HCT116 (cell line): ENCODE data around the gene ZBED3. TPM values are rescaled to one million over a fixed set of nuclear protein-coding genes. Genes with fewer than 3 reads are reported as not detected.

ENCODE experiments used
- ATAC-seq: fragments of 200-7000 bp; cut with Tn5 transposase; 2 replicates; pipeline ENCODE4 v1.9.1; 2020; ENCODE audit warnings: mild to moderate bottlenecking, moderate library complexity
- BruUV-seq: library from RNA; stranded (reverse); fragments of 400-500 nt; replicated peaks from 2 replicates; lab custom pipeline; 2021; lab: Mats Ljungman, UMichigan
- CTCF ChIA-PET: fragments of 300-600 bp; sonication (Branson Sonifier 250); formaldehyde crosslinking; loops from one replicate; lab custom pipeline; 2021; ENCODE audit warnings: antibody characterized with exemption; lab: Charles Lee
- POLR2A ChIA-PET: fragments of 300-600, 350-600 bp; sonication (Branson Sonifier 250); formaldehyde crosslinking; loops from one replicate; lab custom pipeline; 2021; ENCODE audit warnings: antibody characterized with exemption; lab: Charles Lee
- RAD21 ChIA-PET, 2 experiments: fragments of 300-600 bp; sonication (Branson Sonifier 250); formaldehyde crosslinking; loops; one replicate each; lab custom pipeline; 2023; ENCODE audit warnings: low total read pairs in 2 of 2; ENCODE audit not compliant: uncharacterized antibody in 2 of 2, unreplicated experiment in 2 of 2, low non-redundant PET in 1 of 2; lab: Charles Lee
- DNase-seq: peaks from one replicate; pipeline ENCODE4 v3.0.0-alpha.2; 2010; ENCODE audit warnings: low read depth, low spot score
- H2AFZ ChIP-seq: fragments of 200-600 bp; shearing (Covaris generic), sonication (generic); 2 replicates; pipeline ENCODE4 v1.6.1; 2017; ENCODE audit warnings: low read depth, mixed run types, mixed read lengths, antibody characterized with exemption, low read length; ENCODE audit not compliant: poor library complexity, severe bottlenecking
- H3K27ac ChIP-seq: 2 replicates; pipeline ENCODE4 v1.5.1; 2012; ENCODE audit warnings: low read depth, low read length
- H3K27me3 ChIP-seq: fragments of 200-600 bp; sonication (generic); 2 replicates; pipeline ENCODE4 v1.6.1; 2016; ENCODE audit warnings: mixed run types, low read length, mixed read lengths; ENCODE audit not compliant: insufficient read depth
- H3K36me3 ChIP-seq, 2 experiments: fragments of 200-500 bp in 1 of 2; fragments of 200-600 bp in 1 of 2; sonication (Bioruptor generic) in 1 of 2; sonication (generic) in 1 of 2; 2 replicates each; pipeline versions ENCODE4 v1.5.1 to v1.6.1; 2014 to 2016; ENCODE audit warnings: low read length in 2 of 2, inconsistent platforms in 1 of 2, mixed read lengths in 1 of 2, mixed run types in 1 of 2; ENCODE audit not compliant: insufficient read depth in 2 of 2, control insufficient read depth in 1 of 2
- H3K4me1 ChIP-seq, 2 experiments: fragments of 200-600 bp in 1 of 2; sonication (generic) in 1 of 2; 2 replicates each; pipeline versions ENCODE4 v1.5.1 to v1.6.1; 2012 to 2017; ENCODE audit warnings: low read length in 2 of 2, inconsistent platforms in 1 of 2, mild to moderate bottlenecking in 1 of 2, mixed read lengths in 1 of 2, mixed run types in 1 of 2, moderate library complexity in 1 of 2; ENCODE audit not compliant: insufficient read depth in 2 of 2, control insufficient read depth in 1 of 2
- H3K4me2 ChIP-seq: fragments of 200-600 bp; sonication (generic); 2 replicates; pipeline ENCODE4 v1.6.1; 2017; ENCODE audit warnings: mixed run types, low read length, mixed read lengths
- H3K4me3 ChIP-seq, 2 experiments: fragments of 200-600 bp in 1 of 2; sonication (generic) in 1 of 2; replicated peaks in 1 of 2; 2 replicates each; pipeline ENCODE4 v1.5.1; 2011 to 2016; ENCODE audit warnings: low read length in 2 of 2, control low read depth in 1 of 2, low read depth in 1 of 2, mild to moderate bottlenecking in 1 of 2, mixed read lengths in 1 of 2, mixed run types in 1 of 2
- H3K79me2 ChIP-seq: fragments of 200-600 bp; sonication (generic); 2 replicates; pipeline ENCODE4 v1.6.1; 2017; ENCODE audit warnings: mild to moderate bottlenecking, mixed run types, low read length, moderate library complexity, mixed read lengths; ENCODE audit not compliant: insufficient read depth
- H3K9ac ChIP-seq: fragments of 200-600 bp; sonication (generic); 2 replicates; pipeline ENCODE4 v1.6.1; 2016; ENCODE audit warnings: low read length, mixed read lengths
- H3K9me2 ChIP-seq: fragments of 200-600 bp; sonication (generic), shearing (Covaris generic); 2 replicates; pipeline ENCODE4 v1.6.1; 2017; ENCODE audit warnings: mixed run types, mild to moderate bottlenecking, moderate library complexity; ENCODE audit not compliant: insufficient read depth
- H3K9me3 ChIP-seq, 2 experiments: fragments of 200-500 bp in 1 of 2; fragments of 200-600 bp in 1 of 2; sonication (Bioruptor generic) in 1 of 2; sonication (generic) in 1 of 2; 2 replicates each; pipeline ENCODE4 v1.6.1; 2014 to 2017; ENCODE audit warnings: low read length in 2 of 2, mixed read lengths in 2 of 2, inconsistent platforms in 1 of 2, low read depth in 1 of 2, mild to moderate bottlenecking in 1 of 2, mixed run types in 1 of 2, moderate library complexity in 1 of 2; ENCODE audit not compliant: control insufficient read depth in 1 of 2, insufficient read depth in 1 of 2
- H4K20me1 ChIP-seq: fragments of 200-600 bp; sonication (generic), shearing (Covaris generic); 2 replicates; pipeline ENCODE4 v1.6.1; 2017; ENCODE audit warnings: mixed run types, mild to moderate bottlenecking, moderate library complexity; ENCODE audit not compliant: insufficient read depth
- CBX3 ChIP-seq: IDR thresholded peaks from 2 replicates; pipeline ENCODE4 v1.6.1; 2012; ENCODE audit warnings: low read depth
- EGR1 ChIP-seq: IDR thresholded peaks from 2 replicates; pipeline ENCODE4 v1.6.1; 2012; ENCODE audit warnings: low read depth
- EZH2 ChIP-seq: fragments of 200-600 bp; sonication (generic); IDR thresholded peaks from 2 replicates; pipeline ENCODE4 v1.6.1; 2017; ENCODE audit warnings: antibody characterized with exemption, mixed run types
- EZH2phosphoT487 ChIP-seq: fragments of 200-600 bp; IDR thresholded peaks from 2 replicates; pipeline ENCODE4 v1.6.1; 2018; ENCODE audit warnings: antibody characterized with exemption, borderline replicate concordance
- JUND ChIP-seq: IDR thresholded peaks from 2 replicates; pipeline ENCODE4 v1.6.1; 2012
- MAX ChIP-seq: IDR thresholded peaks from 2 replicates; pipeline ENCODE4 v1.6.1; 2012
- POLR2A ChIP-seq: IDR thresholded peaks from 2 replicates; pipeline ENCODE4 v1.7.0; 2011; ENCODE audit warnings: borderline replicate concordance; ENCODE audit not compliant: insufficient read depth, insufficient read length; ENCODE audit errors: extremely low read depth
- POLR2AphosphoS5 ChIP-seq: IDR thresholded peaks from 2 replicates; pipeline ENCODE4 v1.6.1; 2011; ENCODE audit warnings: mild to moderate bottlenecking, low read depth, low read length, moderate library complexity
- RAD21 ChIP-seq: IDR thresholded peaks from 2 replicates; pipeline ENCODE4 v1.6.1; 2012; ENCODE audit warnings: low read depth, mild to moderate bottlenecking
- SIN3A ChIP-seq: IDR thresholded peaks from 2 replicates; pipeline ENCODE4 v1.6.1; 2012; ENCODE audit warnings: low read depth
- SP1 ChIP-seq: IDR thresholded peaks from 2 replicates; pipeline ENCODE4 v1.6.1; 2012; ENCODE audit warnings: low read depth
- SRF ChIP-seq: IDR thresholded peaks from 2 replicates; pipeline ENCODE4 v1.6.1; 2012; ENCODE audit warnings: low read depth
- YY1 ChIP-seq: IDR thresholded peaks from 2 replicates; pipeline ENCODE4 v1.6.1; 2011; ENCODE audit warnings: low read length, low read depth, moderate library complexity, mild to moderate bottlenecking; ENCODE audit not compliant: insufficient replicate concordance; ENCODE audit errors: extremely low read depth
- intact Hi-C: fragments of 100-400 bp; cut with micrococcal nuclease; formaldehyde crosslinking; loops from 2 replicates; pipeline ENCODE4 v1.10.0; 2022
- total RNA-seq: library from RNA; stranded (reverse); gene quantifications from one replicate; pipeline ENCODE4 v1.2.1, GENCODE V29; 2021; ENCODE audit not compliant: unreplicated experiment

ZBED3 gene
- total RNA-seq, 1 experiment from 2014 or later, result 12.7 TPM

GRCh38 chr5:77087484-77088261 lies 588 bp upstream of the ZBED3 start:
- H3K27ac ChIP-seq, result peak overlapping the region; percentile 86
- peaks cover 6 to 16% of the 10 kb centered on the region in 2 experiments; a peak in 2 of 4 replicates for H3K4me1 ChIP-seq
- H3K4me3 ChIP-seq, result peak overlapping the region; percentile 66 to 69
- BruUV-seq, result TSS peak; percentile 61
- CTCF ChIA-PET, result interaction anchor here (1.6 kb wide), 1 partner anchor 219 kb away, joined by 4 read pairs; no protein-coding TSS in a partner anchor
- DNase-seq, result no peak
- peak overlapping the region; percentile 3 for H2AFZ ChIP-seq
- RAD21 ChIA-PET, result no interaction called here
- H3K36me3 ChIP-seq, result no peaks in the 10 kb centered on the region
- intact Hi-C loops, result no loop called here
- H3K9ac ChIP-seq, result peak overlapping the region; percentile 76
- peak overlapping the region; percentile 85 for H3K4me2 ChIP-seq
- H4K20me1 ChIP-seq, result no peaks in the 10 kb centered on the region
- TF ChIP-seq JUND, result no peak
- no peak for TF ChIP-seq SP1
- no peak for TF ChIP-seq POLR2A
- TF ChIP-seq POLR2AphosphoS5, result no peak
- TF ChIP-seq EGR1, result no peak
- TF ChIP-seq MAX, result no peak
- TF ChIP-seq SIN3A, result no peak
- no peak for TF ChIP-seq RAD21
- no peak for TF ChIP-seq SRF
- TF ChIP-seq YY1, result no peak
- TF ChIP-seq, all 23 proteins: peak for 0
- Histone ChIP-seq H3K27me3 (no peaks in the 10 kb centered on the region), H3K79me2 (peaks cover 8% of the 10 kb centered on the region; the same call in 1 of the 2 replicates), H3K9me3 (no peaks in the 10 kb centered on the region), H3K9me2 (no peaks in the 10 kb centered on the region)
- POLR2A ChIA-PET, result interaction anchor here (0.6 to 1.4 kb wide), 4 partner anchors 11 to 348 kb away, joined by 3 to 5 read pairs (median 4); no protein-coding TSS in a partner anchor
- no peak for ATAC-seq

GRCh38 chr5:77086368-77086688 lies 757 bp downstream of the ZBED3 start:
- no peaks in the 10 kb centered on the region for H3K9me2 ChIP-seq
- CTCF ChIA-PET, result interaction anchor here (1.0 to 1.6 kb wide), 2 partner anchors 8 to 218 kb away, joined by 3 to 4 read pairs; no protein-coding TSS in a partner anchor
- peak overlapping the region; percentile 85 for H3K4me2 ChIP-seq
- H3K27ac ChIP-seq, result peak overlapping the region; percentile 86
- peaks cover 8% of the 10 kb centered on the region; the same call in 1 of the 2 replicates for H3K79me2 ChIP-seq
- H3K9me3 ChIP-seq, result no peaks in the 10 kb centered on the region
- TF ChIP-seq EGR1, result 0 out of 2 replicates have a peak, but pooled peaks have one; percentile 9
- peak; percentile 46; the same call in 1 of the 2 replicates for TF ChIP-seq CBX3
- TF ChIP-seq EZH2phosphoT487, result no peak
- no peak for TF ChIP-seq EZH2
- TF ChIP-seq YY1, result no peak
- TF ChIP-seq, all 23 proteins: peak for 2
- DNase-seq, result no peak
- peak overlapping the region; percentile 66 to 69 for H3K4me3 ChIP-seq
- intact Hi-C loops, result no loop called here
- no TSS peak for BruUV-seq
- H2AFZ ChIP-seq, result peak overlapping the region; percentile 75
- H3K9ac ChIP-seq, result peak overlapping the region; percentile 76
- H3K4me1 ChIP-seq, result peaks cover 6 to 16% of the 10 kb centered on the region in 2 experiments; a peak in 2 of 4 replicates
- RAD21 ChIA-PET, result no interaction called here
- no peaks in the 10 kb centered on the region for H3K27me3 ChIP-seq
- H4K20me1 ChIP-seq, result no peaks in the 10 kb centered on the region
- H3K36me3 ChIP-seq, result no peaks in the 10 kb centered on the region
- POLR2A ChIA-PET, result no interaction called here
- ATAC-seq, result no peak
